ENCODE data around the gene ATE1. TPM values are rescaled to one million over a fixed set of nuclear protein-coding genes. Genes with fewer than 3 reads are reported as not detected.

Gene ATE1
- total RNA-seq, 1 experiment from 2014 or later = 39.2 TPM

DNA sequence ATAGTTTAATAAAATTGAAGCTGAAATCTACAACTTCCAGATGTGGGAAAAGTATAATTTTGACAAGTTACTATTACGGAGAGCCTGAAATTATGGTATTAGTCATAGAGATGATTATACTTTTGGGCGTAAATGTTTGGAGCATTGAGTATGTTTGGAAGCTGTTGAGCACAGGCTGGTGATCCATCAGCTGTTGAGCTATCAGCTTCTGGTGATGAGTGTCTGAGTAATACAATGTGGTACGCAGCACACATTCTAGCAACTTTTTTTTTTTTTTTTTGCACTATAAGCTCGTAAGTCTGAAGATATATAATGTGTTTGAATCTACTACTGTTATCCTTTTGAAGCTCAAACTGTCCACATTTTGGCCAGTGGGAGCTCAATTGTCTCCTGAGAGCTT lies 123.4 kb downstream of the ATE1 start:
- POLR2A ChIA-PET = interaction anchor here (0.6 kb wide), 1 partner anchor 938 kb away, joined by 3 read pairs; no protein-coding TSS in a partner anchor
- H3K4me3 ChIP-seq (replicated peaks in 1 of 2; ENCODE audit: low read depth in 1 of 2, low read length in 2 of 2) = no peak overlapping the region

DNA sequence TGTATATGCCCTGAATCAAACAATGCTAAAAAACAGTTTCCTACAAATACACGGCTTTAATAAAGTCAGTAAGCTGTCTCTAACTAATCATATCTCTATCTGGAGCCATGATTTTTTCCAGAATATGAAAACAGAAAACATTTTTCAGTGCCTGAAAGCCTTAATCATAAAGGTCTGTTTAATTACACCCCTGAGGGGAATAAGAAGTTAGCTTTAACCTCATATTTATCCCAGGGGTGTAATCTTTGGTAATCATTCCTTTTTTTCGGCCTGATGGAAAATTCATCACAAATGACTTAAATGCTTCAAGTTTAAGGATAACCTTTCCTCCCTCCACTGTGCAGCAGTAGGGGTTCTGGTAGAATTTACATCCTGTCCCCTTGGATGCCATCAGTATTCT lies 124.2 kb downstream of the ATE1 start:
- H3K36me3 ChIP-seq (ENCODE audit: control insufficient read depth in 1 of 2, insufficient read depth in 2 of 2, low read length in 2 of 2) = no peaks in the 10 kb centered on the region
- TF ChIP-seq, protein P1, sequence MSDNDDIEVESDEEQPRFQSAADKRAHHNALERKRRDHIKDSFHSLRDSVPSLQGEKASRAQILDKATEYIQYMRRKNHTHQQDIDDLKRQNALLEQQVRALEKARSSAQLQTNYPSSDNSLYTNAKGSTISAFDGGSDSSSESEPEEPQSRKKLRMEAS (IDR thresholded peaks at IDR 0.05) = no peak
- no peak for TF ChIP-seq POLR2AphosphoS5 (IDR thresholded peaks at IDR 0.05; ENCODE audit: low read depth, low read length)
- TF ChIP-seq, protein P2, sequence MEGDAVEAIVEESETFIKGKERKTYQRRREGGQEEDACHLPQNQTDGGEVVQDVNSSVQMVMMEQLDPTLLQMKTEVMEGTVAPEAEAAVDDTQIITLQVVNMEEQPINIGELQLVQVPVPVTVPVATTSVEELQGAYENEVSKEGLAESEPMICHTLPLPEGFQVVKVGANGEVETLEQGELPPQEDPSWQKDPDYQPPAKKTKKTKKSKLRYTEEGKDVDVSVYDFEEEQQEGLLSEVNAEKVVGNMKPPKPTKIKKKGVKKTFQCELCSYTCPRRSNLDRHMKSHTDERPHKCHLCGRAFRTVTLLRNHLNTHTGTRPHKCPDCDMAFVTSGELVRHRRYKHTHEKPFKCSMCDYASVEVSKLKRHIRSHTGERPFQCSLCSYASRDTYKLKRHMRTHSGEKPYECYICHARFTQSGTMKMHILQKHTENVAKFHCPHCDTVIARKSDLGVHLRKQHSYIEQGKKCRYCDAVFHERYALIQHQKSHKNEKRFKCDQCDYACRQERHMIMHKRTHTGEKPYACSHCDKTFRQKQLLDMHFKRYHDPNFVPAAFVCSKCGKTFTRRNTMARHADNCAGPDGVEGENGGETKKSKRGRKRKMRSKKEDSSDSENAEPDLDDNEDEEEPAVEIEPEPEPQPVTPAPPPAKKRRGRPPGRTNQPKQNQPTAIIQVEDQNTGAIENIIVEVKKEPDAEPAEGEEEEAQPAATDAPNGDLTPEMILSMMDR (IDR thresholded peaks at IDR 0.05 in 2 of 3, conservative IDR thresholded peaks at IDR 0.05 in 1 of 3; ENCODE audit: borderline replicate concordance in 1 of 3, insufficient read depth in 1 of 3, low read depth in 2 of 3, low read length in 2 of 3) = no peak
- no peak for TF ChIP-seq SRF (IDR thresholded peaks at IDR 0.05; ENCODE audit: low read depth)
- no peak for TF ChIP-seq YY1 (IDR thresholded peaks at IDR 0.05; ENCODE audit: extremely low read depth, insufficient replicate concordance, low read depth, low read length)
- TF ChIP-seq, protein P3, sequence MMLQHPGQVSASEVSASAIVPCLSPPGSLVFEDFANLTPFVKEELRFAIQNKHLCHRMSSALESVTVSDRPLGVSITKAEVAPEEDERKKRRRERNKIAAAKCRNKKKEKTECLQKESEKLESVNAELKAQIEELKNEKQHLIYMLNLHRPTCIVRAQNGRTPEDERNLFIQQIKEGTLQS (IDR thresholded peaks at IDR 0.05) = no peak
- TF ChIP-seq EZH2 (IDR thresholded peaks at IDR 0.05) = no peak
- TF ChIP-seq CBX3 (IDR thresholded peaks at IDR 0.05; ENCODE audit: low read depth) = no peak
- no peak for TF ChIP-seq EZH2phosphoT487 (IDR thresholded peaks at IDR 0.05; ENCODE audit: borderline replicate concordance)
- no peak for TF ChIP-seq ELF1 (IDR thresholded peaks at IDR 0.05; ENCODE audit: borderline replicate concordance, low read depth)
- no peak for TF ChIP-seq RAD21 (IDR thresholded peaks at IDR 0.05; ENCODE audit: low read depth)
- TF ChIP-seq SP1 (IDR thresholded peaks at IDR 0.05; ENCODE audit: low read depth) = no peak
- no peak for TF ChIP-seq ZNF274 (IDR thresholded peaks at IDR 0.05; ENCODE audit: low read depth, low read length)
- no peaks in the 10 kb centered on the region for H3K79me2 ChIP-seq (ENCODE audit: insufficient read depth, low read length)
- no peak overlapping the region for H3K4me2 ChIP-seq (ENCODE audit: low read length)
- H4K20me1 ChIP-seq (ENCODE audit: insufficient read depth) = no peaks in the 10 kb centered on the region
- no peak for ATAC-seq
- no peaks in the 10 kb centered on the region for H3K4me1 ChIP-seq (ENCODE audit: control insufficient read depth in 1 of 2, insufficient read depth in 2 of 2, low read length in 2 of 2)
- ChIA-PET RAD21 (ENCODE audit: low non-redundant PET in 1 of 2, low total read pairs in 2 of 2, uncharacterized antibody in 2 of 2, unreplicated experiment in 2 of 2) (no interaction called here), CTCF (no interaction called here), POLR2A (no interaction called here)
- BruUV-seq (replicated peaks) = no TSS peak
- no peak overlapping the region for H3K27ac ChIP-seq (ENCODE audit: low read depth, low read length)
- no peaks in the 10 kb centered on the region for H3K27me3 ChIP-seq (ENCODE audit: insufficient read depth, low read length)
- DNase-seq (ENCODE audit: low read depth, low spot score) = no peak
- no peak overlapping the region for H3K4me3 ChIP-seq (replicated peaks in 1 of 2; ENCODE audit: low read depth in 1 of 2, low read length in 2 of 2)
- no peak overlapping the region for H3K9ac ChIP-seq (ENCODE audit: low read length)
- no peak overlapping the region for H2AFZ ChIP-seq (ENCODE audit: low read depth, low read length, poor library complexity, severe bottlenecking)
- intact Hi-C loops (cut with micrococcal nuclease) = no loop called here
- no peaks in the 10 kb centered on the region for H3K9me2 ChIP-seq (ENCODE audit: insufficient read depth)
- H3K9me3 ChIP-seq (ENCODE audit: control insufficient read depth in 1 of 2, insufficient read depth in 1 of 2, low read depth in 1 of 2, low read length in 2 of 2) = no peaks in the 10 kb centered on the region

More for the DNA sequence above, 123.4 kb downstream of the ATE1 start:
- Histone ChIP-seq H3K9me3 (ENCODE audit: control insufficient read depth in 1 of 2, insufficient read depth in 1 of 2, low read depth in 1 of 2, low read length in 2 of 2) (no peaks in the 10 kb centered on the region), H3K27me3 (ENCODE audit: insufficient read depth, low read length) (no peaks in the 10 kb centered on the region), H3K4me2 (ENCODE audit: low read length) (no peak overlapping the region), H3K27ac (ENCODE audit: low read depth, low read length) (no peak overlapping the region), H3K4me1 (ENCODE audit: control insufficient read depth in 1 of 2, insufficient read depth in 2 of 2, low read length in 2 of 2) (no peaks in the 10 kb centered on the region), H3K9me2 (ENCODE audit: insufficient read depth) (no peaks in the 10 kb centered on the region), H3K79me2 (ENCODE audit: insufficient read depth, low read length) (no peaks in the 10 kb centered on the region), H3K9ac (ENCODE audit: low read length) (no peak overlapping the region), H2AFZ (ENCODE audit: low read depth, low read length, poor library complexity, severe bottlenecking) (no peak overlapping the region), H4K20me1 (ENCODE audit: insufficient read depth) (no peaks in the 10 kb centered on the region; the same call in 1 of the 2 replicates), H3K36me3 (ENCODE audit: control insufficient read depth in 1 of 2, insufficient read depth in 2 of 2, low read length in 2 of 2) (no peaks in the 10 kb centered on the region)
- ChIA-PET RAD21 (ENCODE audit: low non-redundant PET in 1 of 2, low total read pairs in 2 of 2, uncharacterized antibody in 2 of 2, unreplicated experiment in 2 of 2) (no interaction called here), CTCF (no interaction called here)
- no TSS peak for BruUV-seq (replicated peaks)
- no peak for DNase-seq (ENCODE audit: low read depth, low spot score)
- ATAC-seq = no peak
- intact Hi-C loops (cut with micrococcal nuclease) = no loop called here
- TF ChIP-seq CBX3 (IDR thresholded peaks at IDR 0.05; ENCODE audit: low read depth) = no peak
- no peak for TF ChIP-seq ZNF274 (IDR thresholded peaks at IDR 0.05; ENCODE audit: low read depth, low read length)
- TF ChIP-seq POLR2AphosphoS5 (IDR thresholded peaks at IDR 0.05; ENCODE audit: low read depth, low read length) = no peak

Measured in HCT116 (cell line).